ENCODE measurements around the gene CPN2. TPM values are rescaled to one million over a fixed set of nuclear protein-coding genes. Genes with fewer than 3 reads are reported as not detected.

The CPN2 gene
- total RNA-seq, 2 donors from 2014 or later: not detected

GRCh38 chr3:194333981-194334320 is 17.2 kb downstream of the CPN2 start:
- DNase-seq (ENCODE audit: low spot score): no peak
- Histone ChIP-seq H3K4me1 (peaks cover 0 to 33% of the 10 kb centered on the region in 2 donors), H3K27ac (no peak overlapping the region), H3K9me3 (no peaks in the 10 kb centered on the region), H3K36me3 (no peaks in the 10 kb centered on the region), H3K27me3 (peaks cover 0 to 8% of the 10 kb centered on the region in 2 donors), H3K4me3 (no peak overlapping the region)
- peak in 1 of 2 donors; percentile 9 for TF ChIP-seq CTCF (IDR thresholded peaks at IDR 0.05)

- peaks cover 0 to 39% of the 10 kb centered on the region in 2 donors for H3K4me1 ChIP-seq
- H3K9me3 ChIP-seq: no peaks in the 10 kb centered on the region
- peak; percentile 98 to 99 for TF ChIP-seq CTCF (IDR thresholded peaks at IDR 0.05)
- H3K4me3 ChIP-seq: peak overlapping the region; percentile 17 to 53
- no peaks in the 10 kb centered on the region for H3K36me3 ChIP-seq
- peaks cover 0 to 8% of the 10 kb centered on the region in 2 donors for H3K27me3 ChIP-seq
- peak; percentile 89 for DNase-seq (ENCODE audit: low spot score)
- H3K27ac ChIP-seq: no peak overlapping the region
Measured at GRCh38 chr3:194333212-194333980, 17.7 kb downstream of the CPN2 start.

GRCh38 chr3:194332858-194333211 is 18.3 kb downstream of the CPN2 start:
- DNase-seq (ENCODE audit: low spot score): no peak
- no peaks in the 10 kb centered on the region for H3K9me3 ChIP-seq
- peaks cover 0 to 42% of the 10 kb centered on the region in 2 donors for H3K4me1 ChIP-seq
- TF ChIP-seq CTCF (IDR thresholded peaks at IDR 0.05): no peak
- no peaks in the 10 kb centered on the region for H3K36me3 ChIP-seq
- no peak overlapping the region for H3K4me3 ChIP-seq
- H3K27ac ChIP-seq: no peak overlapping the region
- peaks cover 0 to 8% of the 10 kb centered on the region in 2 donors for H3K27me3 ChIP-seq

- no peak for TF ChIP-seq CTCF (IDR thresholded peaks at IDR 0.05)
- peaks cover 0 to 8% of the 10 kb centered on the region in 2 donors for H3K27me3 ChIP-seq
- no peaks in the 10 kb centered on the region for H3K36me3 ChIP-seq
- no peak overlapping the region for H3K4me3 ChIP-seq
- peaks cover 0 to 42% of the 10 kb centered on the region in 2 donors for H3K4me1 ChIP-seq
- no peak for DNase-seq (ENCODE audit: low spot score)
- peak overlapping the region; percentile 49 to 62 for H3K27ac ChIP-seq
- H3K9me3 ChIP-seq: no peaks in the 10 kb centered on the region
Measured at GRCh38 chr3:194330579-194330978, 20.5 kb downstream of the CPN2 start.

- Histone ChIP-seq H3K27ac (peak overlapping the region; percentile 49 to 62), H3K4me1 (peaks cover 0 to 42% of the 10 kb centered on the region in 2 donors), H3K27me3 (peaks cover 0 to 8% of the 10 kb centered on the region in 2 donors), H3K36me3 (no peaks in the 10 kb centered on the region), H3K4me3 (no peak overlapping the region), H3K9me3 (no peaks in the 10 kb centered on the region)
- no peak for DNase-seq (ENCODE audit: low spot score)
- no peak for TF ChIP-seq CTCF (IDR thresholded peaks at IDR 0.05)
Measured at GRCh38 chr3:194330160-194330559, 21.0 kb downstream of the CPN2 start.

GRCh38 chr3:194329583-194329965 is 21.6 kb downstream of the CPN2 start:
- peaks cover 0 to 8% of the 10 kb centered on the region in 2 donors for H3K27me3 ChIP-seq

More at GRCh38 chr3:194329583-194329965, 21.6 kb downstream of the CPN2 start:
- peak overlapping the region; percentile 49 to 62 for H3K27ac ChIP-seq
- no peak overlapping the region for H3K4me3 ChIP-seq
- TF ChIP-seq CTCF (IDR thresholded peaks at IDR 0.05): no peak
- peaks cover 0 to 42% of the 10 kb centered on the region in 2 donors for H3K4me1 ChIP-seq
- no peaks in the 10 kb centered on the region for H3K36me3 ChIP-seq
- no peaks in the 10 kb centered on the region for H3K9me3 ChIP-seq
- DNase-seq (ENCODE audit: low spot score): no peak

Measured in right atrium auricular region (tissue), 2 donors.